Pancreas (tissue), 10 donors: ENCODE results near the gene PPP1R37. TPM values are rescaled to one million over a fixed set of nuclear protein-coding genes. Genes with fewer than 3 reads are reported as not detected.
A peak's percentile ranks its signal among the peaks of the same experiment; 100 is the strongest.

Experiments
- ATAC-seq, 4 donors: fragments of 200-7000 bp; cut with Tn5 transposase; one replicate each; pipeline versions ENCODE4 v1.8.0 to v1.9.1; 2020; ENCODE audit warnings: mild to moderate bottlenecking in 4 of 4, moderate library complexity in 4 of 4
- DNase-seq, 6 donors: peaks; one replicate each; pipeline ENCODE4 v3.0.0-alpha.2; 2020
- FAIRE-seq: peaks from 2 replicates; lab custom pipeline; 2012; peaks lifted over from hg19 to GRCh38; lab: Jason Lieb, UNC
- H3K27ac ChIP-seq, 4 donors: fragments of 200-600 bp; sonication (generic); 1 replicate in 3 of 4; 2 replicates in 1 of 4; pipeline versions ENCODE4 v1.5.0 to v1.8.0; 2020
- H3K27me3 ChIP-seq, 4 donors: fragments of 200-600 bp; one replicate each; pipeline ENCODE4 v1.8.0; 2021
- H3K36me3 ChIP-seq, 3 donors: fragments of 200-600 bp; sonication (generic) in 1 of 3; one replicate each; pipeline versions ENCODE4 v1.5.0 to v1.8.0; 2020 to 2021
- H3K4me1 ChIP-seq, 3 donors: fragments of 200-600 bp; one replicate each; pipeline ENCODE4 v1.8.0; 2021
- H3K4me3 ChIP-seq, 4 donors: fragments of 200-600 bp; sonication (generic) in 2 of 4; one replicate each; pipeline versions ENCODE4 v1.5.0 to v1.8.0; 2020 to 2021
- H3K9me3 ChIP-seq, 4 donors: fragments of 200-600 bp; one replicate each; pipeline ENCODE4 v1.8.0; 2021
- WGBS, 2 donors: extraction: QIAGEN DNeasy Blood & Tissue Kit; methylation state at CpG; one replicate each; pipeline ENCODE4 v1.1.7; 2013; 5-methylcytosine and 5-hydroxymethylcytosine counted together
- intact Hi-C, 3 donors: fragments of 100-400 bp; cut with DNase I; formaldehyde crosslinking; loops; one replicate each; pipeline versions ENCODE4 v1.11.1 to v1.14.2; 2022
- polyA plus RNA-seq, 2 donors: library from polyadenylated mRNA; stranded (reverse); fragments of 200-250 nt; gene quantifications; one replicate each; pipeline ENCODE4 v1.2.3, GENCODE V29; 2013
- total RNA-seq, 6 donors: library from RNA; stranded (reverse); fragmentation: NEBNext Ultra II Directional in 4 of 6; extraction: Animal tissue kit (Norgen Biotek cat#: 25700) in 4 of 6; gene quantifications; one replicate each; pipeline versions ENCODE4 v1.2.1 to v1.2.4, GENCODE V29; 2021 to 2023
- TF ChIP-seq, protein P1 (sequence below), 4 donors: fragments of 200-600 bp; sonication (generic) in 3 of 4; IDR thresholded peaks; one replicate each; pipeline versions ENCODE4 v1.5.0 to v1.8.0; 2021; ENCODE audit warnings: antibody characterized with exemption in 4 of 4
- donor health status: healthy with polysubstance abuse.
- donor health status: DM: no; HTN: no; CAD: no; lungs with moderate emphysema.
- donor health status: DM: no; HTN: no; CAD: no.
- donor health status: control.
- donor health status: control.
- donor health status: Bipolar disorder and iron deficiency.
- donor health status: DM: yes; HTN: yes; CAD: no.
- donor health status: DM: no; HTN: no; CAD: no.
- donor health status: DM: no; HTN: no; CAD: no.
- donor health status: DM: yes; HTN: yes; CAD: no.

Gene PPP1R37
- total and polyA plus RNA-seq, 8 donors: 13.0 to 57.4 (median 15.3) TPM

DNA sequence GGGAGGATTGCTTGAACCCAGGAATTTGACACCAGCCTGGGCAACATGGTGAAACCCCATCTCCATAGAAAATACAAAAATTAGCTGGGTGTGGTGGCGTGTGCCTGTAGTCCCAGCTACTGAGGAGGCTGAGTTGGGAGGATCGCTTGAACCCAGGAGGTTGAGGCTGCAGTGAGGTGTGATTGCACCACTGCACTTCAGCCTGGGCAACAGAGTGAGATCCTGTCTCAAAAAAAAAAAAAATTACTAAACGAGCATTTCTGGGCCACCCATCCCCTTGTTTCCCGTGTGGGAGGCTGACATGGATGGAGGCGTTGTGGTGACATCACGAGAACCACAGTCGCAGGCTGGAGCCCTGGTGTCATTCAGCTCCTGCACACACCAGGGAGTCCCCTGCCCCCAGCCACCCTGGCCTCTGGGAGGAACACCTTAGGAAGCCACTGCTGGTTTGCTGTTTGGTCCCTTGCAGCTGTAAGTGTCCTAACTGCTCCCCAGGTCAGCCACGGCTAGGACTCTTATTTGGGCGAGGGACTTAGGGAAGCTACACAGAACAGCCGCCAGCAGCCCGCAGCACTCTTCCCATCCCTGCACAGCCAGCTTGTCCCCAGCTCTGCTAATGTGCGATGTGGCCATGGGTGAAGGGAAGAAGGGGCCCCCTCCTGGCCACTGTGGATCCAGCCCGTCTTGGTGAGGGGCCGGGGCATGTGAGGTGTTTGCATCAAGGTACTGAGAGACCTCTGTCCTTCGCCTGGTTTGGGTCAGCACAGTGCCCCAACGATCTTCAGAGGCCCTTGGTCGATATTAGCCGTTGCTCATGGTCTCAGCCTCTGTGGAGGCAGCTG is 55.1 kb downstream of the PPP1R37 start:
- 87% methylated on average over 18 of the region's 18 CpGs for WGBS, 2 donors
- Histone ChIP-seq H3K4me1 (peaks cover 5 to 9% (median 6%) of the 10 kb centered on the region in 3 donors), H3K36me3 (peaks cover 0 to 6% (median 0%) of the 10 kb centered on the region in 3 donors), H3K9me3 (no peaks in the 10 kb centered on the region), H3K27ac (no peak overlapping the region), H3K4me3 (no peak overlapping the region), H3K27me3 (peaks cover 0 to 7% (median 3%) of the 10 kb centered on the region in 4 donors)
- intact Hi-C loops: no loop called here
- FAIRE-seq: no peak
- DNase-seq: peak in 2 of 6 donors; percentile 8 to 47
- ATAC-seq: no peak
- TF ChIP-seq, protein P1, sequence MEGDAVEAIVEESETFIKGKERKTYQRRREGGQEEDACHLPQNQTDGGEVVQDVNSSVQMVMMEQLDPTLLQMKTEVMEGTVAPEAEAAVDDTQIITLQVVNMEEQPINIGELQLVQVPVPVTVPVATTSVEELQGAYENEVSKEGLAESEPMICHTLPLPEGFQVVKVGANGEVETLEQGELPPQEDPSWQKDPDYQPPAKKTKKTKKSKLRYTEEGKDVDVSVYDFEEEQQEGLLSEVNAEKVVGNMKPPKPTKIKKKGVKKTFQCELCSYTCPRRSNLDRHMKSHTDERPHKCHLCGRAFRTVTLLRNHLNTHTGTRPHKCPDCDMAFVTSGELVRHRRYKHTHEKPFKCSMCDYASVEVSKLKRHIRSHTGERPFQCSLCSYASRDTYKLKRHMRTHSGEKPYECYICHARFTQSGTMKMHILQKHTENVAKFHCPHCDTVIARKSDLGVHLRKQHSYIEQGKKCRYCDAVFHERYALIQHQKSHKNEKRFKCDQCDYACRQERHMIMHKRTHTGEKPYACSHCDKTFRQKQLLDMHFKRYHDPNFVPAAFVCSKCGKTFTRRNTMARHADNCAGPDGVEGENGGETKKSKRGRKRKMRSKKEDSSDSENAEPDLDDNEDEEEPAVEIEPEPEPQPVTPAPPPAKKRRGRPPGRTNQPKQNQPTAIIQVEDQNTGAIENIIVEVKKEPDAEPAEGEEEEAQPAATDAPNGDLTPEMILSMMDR (IDR thresholded peaks at IDR 0.05): no peak

DNA sequence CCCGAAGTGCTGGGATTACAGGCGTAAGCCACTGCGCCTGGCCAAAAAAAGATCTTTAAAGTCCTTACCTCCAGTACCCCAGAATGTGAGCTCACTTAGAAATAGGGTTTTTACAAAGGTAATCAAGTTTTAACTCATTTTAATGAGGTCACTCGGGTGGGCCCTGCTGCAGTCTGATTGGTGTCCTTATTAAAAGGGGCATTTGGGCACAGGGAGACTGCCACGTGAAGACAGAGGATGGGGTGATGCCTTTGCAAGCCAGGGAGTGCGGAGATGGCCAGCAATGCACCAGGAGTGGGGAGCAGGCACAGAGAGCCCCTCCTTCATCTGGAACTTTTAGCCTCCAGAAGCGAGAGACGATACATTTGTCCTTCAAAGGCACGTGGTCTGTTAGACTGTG is 56.1 kb downstream of the PPP1R37 start:
- no peak for FAIRE-seq
- H3K36me3 ChIP-seq: peaks cover 0 to 6% (median 0%) of the 10 kb centered on the region in 3 donors

DNA sequence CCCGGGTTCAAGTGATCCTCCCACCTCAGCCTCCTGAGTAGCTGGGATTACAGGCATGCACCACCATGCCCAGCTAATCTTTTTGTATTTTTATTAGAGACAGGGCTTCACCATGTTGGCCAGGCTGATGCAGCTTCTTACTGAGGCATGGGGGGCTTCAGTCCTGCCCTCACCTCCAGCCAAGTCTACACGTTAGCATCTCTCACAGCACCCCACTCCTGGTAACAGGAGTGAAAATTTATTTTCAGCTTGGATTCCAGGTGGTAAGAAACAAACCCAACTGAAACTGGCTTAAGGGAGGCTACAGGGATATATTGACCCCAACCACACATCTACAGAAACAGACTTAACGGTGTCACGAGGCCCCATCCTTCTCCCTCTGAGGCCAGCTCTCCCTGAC is 57.2 kb downstream of the PPP1R37 start:
- FAIRE-seq (no peak), ATAC-seq (no peak), DNase-seq (no peak)
- H3K4me3 ChIP-seq: no peak overlapping the region
- H3K27me3 ChIP-seq: peaks cover 0 to 7% (median 3%) of the 10 kb centered on the region in 4 donors
- no peak overlapping the region for H3K27ac ChIP-seq
- H3K4me1 ChIP-seq: peaks cover 13 to 15% (median 13%) of the 10 kb centered on the region in 3 donors
- intact Hi-C loops: no loop called here
- WGBS, 2 donors: 94 to 96% methylated on average over 4 of the region's 4 CpGs
- no peaks in the 10 kb centered on the region for H3K9me3 ChIP-seq
- TF ChIP-seq, protein P1 (IDR thresholded peaks at IDR 0.05): no peak
- peaks cover 0 to 4% (median 0%) of the 10 kb centered on the region in 3 donors for H3K36me3 ChIP-seq

More for the DNA sequence above, 56.1 kb downstream of the PPP1R37 start:
- Histone ChIP-seq H3K4me1 (peaks cover 13 to 15% (median 13%) of the 10 kb centered on the region in 3 donors), H3K27ac (no peak overlapping the region), H3K27me3 (peaks cover 0 to 7% (median 3%) of the 10 kb centered on the region in 4 donors), H3K9me3 (no peaks in the 10 kb centered on the region), H3K4me3 (no peak overlapping the region)
- intact Hi-C loops: no loop called here
- DNase-seq: no peak
- TF ChIP-seq, protein P1 (IDR thresholded peaks at IDR 0.05): no peak
- WGBS, 2 donors: 85% methylated on average over 9 of the region's 9 CpGs
- ATAC-seq: no peak

DNA sequence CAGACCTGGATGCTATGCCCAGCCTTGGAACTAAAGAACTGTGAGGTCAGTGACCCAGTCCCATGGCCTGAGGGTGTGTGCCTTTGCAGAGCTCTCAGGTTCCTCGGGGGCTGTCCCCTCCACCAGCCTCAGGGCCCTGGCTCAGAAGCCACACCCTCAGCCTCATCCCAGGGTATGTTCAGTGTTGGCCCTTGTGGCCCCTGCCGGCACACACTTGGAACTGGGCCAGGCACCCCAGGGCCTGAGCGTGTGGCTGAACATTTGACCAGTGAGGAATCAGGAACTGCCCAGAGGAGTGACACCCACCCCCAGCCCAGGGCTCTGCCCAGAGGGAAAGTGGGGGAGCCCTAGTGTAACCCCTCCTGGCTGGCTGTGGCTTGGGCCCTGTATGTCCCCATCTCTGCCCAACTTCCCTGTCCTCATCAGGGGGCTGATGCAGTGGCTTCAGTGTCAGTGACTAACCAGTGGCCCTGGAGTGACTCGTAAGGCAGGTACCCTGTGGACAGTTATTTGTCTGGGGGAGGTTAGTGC is 57.8 kb downstream of the PPP1R37 start:
- WGBS, 2 donors: 35 to 42% methylated on average over 4 of the region's 4 CpGs
- H3K27ac ChIP-seq: no peak overlapping the region
- H3K4me3 ChIP-seq: no peak overlapping the region
- intact Hi-C loops: no loop called here
- H3K36me3 ChIP-seq: no peaks in the 10 kb centered on the region
- H3K4me1 ChIP-seq: peaks cover 13 to 15% (median 13%) of the 10 kb centered on the region in 3 donors
- DNase-seq (peak in 2 of 6 donors; percentile 35 to 67), FAIRE-seq (no peak), ATAC-seq (no peak)
- peaks cover 0 to 7% (median 3%) of the 10 kb centered on the region in 4 donors for H3K27me3 ChIP-seq
- TF ChIP-seq, protein P1 (IDR thresholded peaks at IDR 0.05): no peak
- H3K9me3 ChIP-seq: no peaks in the 10 kb centered on the region
